Measurements from ENCODE around the gene LIG1.

DNA sequence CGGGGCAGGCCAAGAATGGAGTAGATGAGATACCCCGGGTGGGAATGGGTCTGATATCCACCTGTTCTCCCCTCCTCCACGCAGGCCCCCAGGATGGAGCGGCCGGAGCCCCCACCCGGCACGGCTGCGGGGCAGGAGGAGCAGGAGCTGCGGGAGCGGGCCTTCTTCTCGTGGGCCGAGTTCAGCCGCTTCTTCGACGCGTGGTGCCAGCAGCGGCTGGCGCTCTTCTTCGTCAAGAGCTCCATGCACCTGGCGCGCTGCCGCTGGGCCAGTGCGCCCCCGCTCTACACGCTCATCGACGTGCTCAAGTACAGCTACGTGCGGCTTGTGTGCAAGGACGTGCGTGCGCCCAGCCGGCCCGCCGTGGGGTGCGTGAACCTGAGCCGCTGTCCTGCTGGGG, 1.6 kb upstream of the LIG1 start:
- TF ChIP-seq, protein P1, sequence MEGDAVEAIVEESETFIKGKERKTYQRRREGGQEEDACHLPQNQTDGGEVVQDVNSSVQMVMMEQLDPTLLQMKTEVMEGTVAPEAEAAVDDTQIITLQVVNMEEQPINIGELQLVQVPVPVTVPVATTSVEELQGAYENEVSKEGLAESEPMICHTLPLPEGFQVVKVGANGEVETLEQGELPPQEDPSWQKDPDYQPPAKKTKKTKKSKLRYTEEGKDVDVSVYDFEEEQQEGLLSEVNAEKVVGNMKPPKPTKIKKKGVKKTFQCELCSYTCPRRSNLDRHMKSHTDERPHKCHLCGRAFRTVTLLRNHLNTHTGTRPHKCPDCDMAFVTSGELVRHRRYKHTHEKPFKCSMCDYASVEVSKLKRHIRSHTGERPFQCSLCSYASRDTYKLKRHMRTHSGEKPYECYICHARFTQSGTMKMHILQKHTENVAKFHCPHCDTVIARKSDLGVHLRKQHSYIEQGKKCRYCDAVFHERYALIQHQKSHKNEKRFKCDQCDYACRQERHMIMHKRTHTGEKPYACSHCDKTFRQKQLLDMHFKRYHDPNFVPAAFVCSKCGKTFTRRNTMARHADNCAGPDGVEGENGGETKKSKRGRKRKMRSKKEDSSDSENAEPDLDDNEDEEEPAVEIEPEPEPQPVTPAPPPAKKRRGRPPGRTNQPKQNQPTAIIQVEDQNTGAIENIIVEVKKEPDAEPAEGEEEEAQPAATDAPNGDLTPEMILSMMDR (tag by site-specific recombination; IDR thresholded peaks at IDR 0.05), result no peak
- TF ChIP-seq ZNF704 (tag by site-specific recombination; IDR thresholded peaks at IDR 0.05) (no peak), ZFP41 (tag by site-specific recombination; IDR thresholded peaks at IDR 0.05; ENCODE audit: borderline replicate concordance) (no peak), ZNF585B (tag by site-specific recombination; IDR thresholded peaks at IDR 0.05) (no peak), KLF7 (tag by site-specific recombination; IDR thresholded peaks at IDR 0.05; ENCODE audit: borderline replicate concordance) (no peak), SP2 (tag by site-specific recombination; IDR thresholded peaks at IDR 0.05) (no peak), ZNF24 (tag by site-specific recombination; IDR thresholded peaks at IDR 0.05) (no peak), PRDM4 (tag by site-specific recombination; IDR thresholded peaks at IDR 0.05) (no peak), ZNF792 (tag by site-specific recombination; IDR thresholded peaks at IDR 0.05) (no peak), ZNF354C (tag by site-specific recombination; IDR thresholded peaks at IDR 0.05; ENCODE audit: borderline replicate concordance, low read depth) (no peak)
- TF ChIP-seq, protein P2, sequence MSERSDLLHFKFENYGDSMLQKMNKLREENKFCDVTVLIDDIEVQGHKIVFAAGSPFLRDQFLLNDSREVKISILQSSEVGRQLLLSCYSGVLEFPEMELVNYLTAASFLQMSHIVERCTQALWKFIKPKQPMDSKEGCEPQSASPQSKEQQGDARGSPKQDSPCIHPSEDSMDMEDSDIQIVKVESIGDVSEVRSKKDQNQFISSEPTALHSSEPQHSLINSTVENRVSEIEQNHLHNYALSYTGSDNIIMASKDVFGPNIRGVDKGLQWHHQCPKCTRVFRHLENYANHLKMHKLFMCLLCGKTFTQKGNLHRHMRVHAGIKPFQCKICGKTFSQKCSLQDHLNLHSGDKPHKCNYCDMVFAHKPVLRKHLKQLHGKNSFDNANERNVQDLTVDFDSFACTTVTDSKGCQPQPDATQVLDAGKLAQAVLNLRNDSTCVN (tag by site-specific recombination; optimal IDR thresholded peaks at IDR 0.05), result no peak
- TF ChIP-seq, protein P3, sequence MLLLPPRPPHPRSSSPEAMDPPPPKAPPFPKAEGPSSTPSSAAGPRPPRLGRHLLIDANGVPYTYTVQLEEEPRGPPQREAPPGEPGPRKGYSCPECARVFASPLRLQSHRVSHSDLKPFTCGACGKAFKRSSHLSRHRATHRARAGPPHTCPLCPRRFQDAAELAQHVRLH (tag by site-specific recombination; IDR thresholded peaks at IDR 0.05), result no peak
